Parathyroid adenoma (tissue), 2 donors: ENCODE data around the gene PSG6.
"Not testable (repeated sequence)": the region's sequence is repeated elsewhere in the genome, so short reads cannot be mapped to it uniquely, and the experiment has no call there.

Source experiments
- H2AFZ ChIP-seq: fragments of 300-600 bp; sonication (generic); one replicate; pipeline ENCODE4 v1.7.0; 2017; ENCODE audit warnings: antibody characterized with exemption, mild to moderate bottlenecking
- H3K27ac ChIP-seq: fragments of 300-600 bp; sonication (generic); one replicate; pipeline ENCODE4 v1.7.0; 2017
- H3K27me3 ChIP-seq: fragments of 300-600 bp; sonication (generic); one replicate; pipeline ENCODE4 v1.7.0; 2017; ENCODE audit warnings: low read length; ENCODE audit not compliant: control insufficient read depth, insufficient read depth
- H3K36me3 ChIP-seq: fragments of 300-600 bp; sonication (generic); one replicate; pipeline ENCODE4 v1.7.0; 2017; ENCODE audit warnings: low read length; ENCODE audit not compliant: control insufficient read depth, insufficient read depth
- H3K4me1 ChIP-seq: fragments of 300-600 bp; sonication (generic); one replicate; pipeline ENCODE4 v1.7.0; 2017; ENCODE audit warnings: control low read depth
- H3K4me2 ChIP-seq: fragments of 300-600 bp; sonication (generic); one replicate; pipeline ENCODE4 v1.7.0; 2017; ENCODE audit warnings: low read length
- H3K4me3 ChIP-seq: fragments of 300-600 bp; sonication (generic); one replicate; pipeline ENCODE4 v1.7.0; 2017; ENCODE audit warnings: low read depth, low read length
- H3K79me2 ChIP-seq: fragments of 300-600 bp; sonication (generic); one replicate; pipeline ENCODE4 v1.7.0; 2017; ENCODE audit warnings: control low read depth
- H3K9ac ChIP-seq: fragments of 300-600 bp; sonication (generic); one replicate; pipeline ENCODE4 v1.7.0; 2017; ENCODE audit warnings: mild to moderate bottlenecking
- H3K9me3 ChIP-seq: fragments of 300-600 bp; sonication (generic); one replicate; pipeline ENCODE4 v1.7.0; 2017; ENCODE audit warnings: low read length; ENCODE audit not compliant: control insufficient read depth
- CTCF ChIP-seq: fragments of 300-600 bp; sonication (generic); IDR thresholded peaks from one replicate; pipeline ENCODE4 v1.7.0; 2017; ENCODE audit warnings: antibody characterized with exemption, mild to moderate bottlenecking
- donor health status: primary hyperparathyroidism.

Gene PSG6

DNA sequence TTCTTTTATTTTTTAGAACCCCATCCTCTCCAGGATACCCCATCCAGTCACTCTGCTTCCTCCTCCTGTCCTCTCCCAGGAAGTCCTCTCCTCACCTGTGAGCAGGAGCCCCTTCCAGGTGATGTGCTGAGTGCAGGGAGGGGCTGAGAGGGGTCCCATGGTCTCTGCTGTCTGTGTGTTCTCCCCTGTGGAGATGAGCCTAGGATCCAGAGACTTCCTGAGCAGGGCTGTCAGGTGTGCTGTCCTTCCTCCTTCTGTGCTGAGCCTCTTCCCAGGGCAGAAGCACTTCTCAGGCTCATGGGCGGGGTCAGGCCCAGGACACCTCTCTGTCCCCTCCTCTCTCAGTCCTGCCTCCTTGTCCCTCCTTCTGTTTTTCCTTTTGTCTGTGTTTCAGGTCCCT is at the start of gene PSG6:
PSG6 (minus strand) TSS at position 261 of the 400 bp plus-strand sequence; CDS start at position 159, 102 bp downstream.
- not testable (repeated sequence) for H2AFZ ChIP-seq, H3K27me3 ChIP-seq, H3K79me2 ChIP-seq, H3K4me3 ChIP-seq, H3K36me3 ChIP-seq, H3K9ac ChIP-seq, H3K4me2 ChIP-seq, H3K9me3 ChIP-seq, H3K27ac ChIP-seq, H3K4me1 ChIP-seq

GRCh38 chr19:42965176-42965575 is 47.5 kb upstream of the PSG6 start:
- Histone ChIP-seq H2AFZ (no peak overlapping the region), H3K9me3 (no peaks in the 10 kb centered on the region), H3K27ac (no peak overlapping the region), H3K9ac (no peak overlapping the region), H3K4me1 (no peaks in the 10 kb centered on the region), H3K79me2 (no peaks in the 10 kb centered on the region), H3K27me3 (no peaks in the 10 kb centered on the region), H3K36me3 (no peaks in the 10 kb centered on the region), H3K4me2 (no peak overlapping the region), H3K4me3 (no peak overlapping the region)
- TF ChIP-seq CTCF = no peak

DNA sequence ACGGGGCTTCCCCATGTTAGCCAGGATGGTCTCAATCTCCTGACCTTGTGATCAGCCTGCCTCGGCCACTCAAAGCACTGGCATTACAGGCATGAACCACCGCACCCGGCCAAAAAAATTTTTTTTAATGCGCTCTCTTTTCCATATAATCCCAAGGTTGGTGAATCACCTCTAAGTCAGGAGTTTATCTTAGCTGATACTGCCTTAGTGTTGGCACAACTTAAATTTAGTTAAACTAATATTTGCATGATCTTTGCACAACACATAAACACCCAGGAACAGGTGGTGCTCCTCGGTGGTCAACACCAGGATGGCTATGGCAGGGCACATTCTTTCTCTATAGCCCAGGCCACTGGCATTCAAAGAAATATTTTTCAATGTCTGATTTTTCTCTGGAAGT is 43.4 kb upstream of the PSG6 start:
- Histone ChIP-seq H3K4me1 (no peaks in the 10 kb centered on the region), H3K9ac (no peak overlapping the region), H3K4me3 (no peak overlapping the region), H3K79me2 (no peaks in the 10 kb centered on the region), H3K9me3 (no peaks in the 10 kb centered on the region), H3K36me3 (no peaks in the 10 kb centered on the region), H2AFZ (no peak overlapping the region), H3K4me2 (no peak overlapping the region), H3K27ac (no peak overlapping the region), H3K27me3 (no peaks in the 10 kb centered on the region)
- TF ChIP-seq CTCF = no peak

DNA sequence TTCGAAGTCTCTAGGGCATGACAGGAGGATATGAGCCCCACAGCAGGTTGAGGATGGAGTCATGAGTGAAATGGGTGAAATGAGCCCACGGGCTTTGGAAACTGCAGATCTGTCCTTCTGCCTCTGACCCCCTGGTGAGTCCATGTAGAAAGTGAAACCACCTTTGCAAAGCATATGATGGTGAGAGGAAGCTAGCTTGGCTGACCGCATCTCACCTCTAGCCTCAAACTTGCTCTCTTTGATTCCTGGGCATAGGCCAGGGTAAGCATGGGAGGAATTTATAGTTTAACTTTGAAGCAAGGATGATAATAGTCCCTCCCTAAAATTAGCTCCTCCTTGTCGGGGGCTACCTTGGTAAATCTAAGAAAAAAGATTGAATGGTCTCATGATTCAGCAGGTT is 34.4 kb upstream of the PSG6 start:
- H3K4me1 ChIP-seq, H3K9ac ChIP-seq, H3K9me3 ChIP-seq, H3K79me2 ChIP-seq, H3K27me3 ChIP-seq, H3K4me2 ChIP-seq, H3K36me3 ChIP-seq, H3K4me3 ChIP-seq, H3K27ac ChIP-seq, H2AFZ ChIP-seq: not testable (repeated sequence)

- H3K36me3 ChIP-seq, H3K27me3 ChIP-seq, H3K79me2 ChIP-seq: not testable (repeated sequence)
These were observed 33.8 kb upstream of the PSG6 start for GRCh38 chr19:42951476-42951875.

DNA sequence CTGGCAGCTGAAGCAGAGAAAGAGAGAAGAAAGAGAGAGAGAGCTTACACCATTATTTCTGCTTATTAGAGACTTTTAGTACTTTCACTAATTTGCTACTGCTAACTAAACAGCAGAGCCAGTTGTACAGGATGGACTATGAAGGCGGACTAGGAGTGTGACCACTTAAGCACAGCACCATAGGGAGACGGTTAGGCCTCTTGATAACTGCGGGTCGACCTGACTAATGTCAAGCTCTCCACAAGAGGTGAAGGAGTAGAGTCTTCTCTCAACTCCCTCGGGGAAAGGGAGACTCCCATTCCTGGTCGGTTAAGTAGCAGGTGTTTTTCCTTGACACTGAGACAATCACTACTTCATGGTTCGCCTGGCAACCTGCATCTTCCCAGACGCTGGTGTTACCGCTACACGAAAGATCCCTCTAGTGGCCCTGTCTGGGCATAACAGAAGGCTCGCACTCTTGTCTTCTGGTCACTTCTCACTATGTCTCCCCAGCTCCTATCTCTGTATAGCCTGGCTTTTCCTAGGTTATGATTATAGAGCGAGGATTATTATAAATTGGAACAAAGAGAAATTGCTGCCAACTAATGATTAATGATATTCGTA is 24.6 kb upstream of the PSG6 start:
- Histone ChIP-seq H3K4me2 (no peak overlapping the region), H3K9ac (no peak overlapping the region), H2AFZ (no peak overlapping the region), H3K27me3 (no peaks in the 10 kb centered on the region), H3K36me3 (no peaks in the 10 kb centered on the region), H3K4me1 (no peaks in the 10 kb centered on the region), H3K27ac (no peak overlapping the region), H3K79me2 (no peaks in the 10 kb centered on the region), H3K9me3 (no peaks in the 10 kb centered on the region), H3K4me3 (no peak overlapping the region)
- TF ChIP-seq CTCF = peak; percentile 26

More at GRCh38 chr19:42951476-42951875, 33.8 kb upstream of the PSG6 start:
- not testable (repeated sequence) for H2AFZ ChIP-seq, H3K9ac ChIP-seq, H3K9me3 ChIP-seq, H3K4me2 ChIP-seq, H3K4me1 ChIP-seq, H3K27ac ChIP-seq, H3K4me3 ChIP-seq

DNA sequence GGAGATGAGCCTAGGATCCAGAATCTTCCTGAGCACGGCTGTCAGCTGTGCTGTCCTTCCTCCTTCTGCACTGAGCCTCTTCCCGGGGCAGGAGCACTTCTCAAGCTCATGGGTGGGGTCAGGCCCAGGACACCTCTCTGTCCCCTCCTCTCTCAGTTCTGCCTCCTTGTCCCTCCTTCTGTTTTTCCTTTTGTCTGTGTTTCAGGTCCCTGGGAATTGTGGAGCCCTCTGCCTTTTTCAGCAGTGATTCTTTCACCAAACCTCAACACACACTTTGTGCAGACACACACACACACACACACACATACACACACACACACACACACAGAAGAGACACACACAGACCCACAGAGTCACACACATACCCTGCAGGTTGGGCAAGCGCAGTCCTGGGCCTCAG is 19.4 kb upstream of the PSG6 start, which contains the start of gene PSG7:
PSG7 (minus strand) TSS at position 101 of the 400 bp plus-strand sequence. CDS start 131 bp downstream, outside the sequence.
- not testable (repeated sequence) for H2AFZ ChIP-seq, H3K79me2 ChIP-seq, H3K27ac ChIP-seq, H3K4me2 ChIP-seq, H3K4me3 ChIP-seq, H3K36me3 ChIP-seq, H3K4me1 ChIP-seq, H3K9me3 ChIP-seq, H3K9ac ChIP-seq, H3K27me3 ChIP-seq

- H3K4me2 ChIP-seq, H3K9ac ChIP-seq, H3K27ac ChIP-seq, H3K9me3 ChIP-seq, H3K27me3 ChIP-seq, H3K4me1 ChIP-seq, H3K79me2 ChIP-seq, H2AFZ ChIP-seq, H3K4me3 ChIP-seq, H3K36me3 ChIP-seq: not testable (repeated sequence)
These were observed 17.0 kb upstream of the PSG6 start for GRCh38 chr19:42934726-42935125.

DNA sequence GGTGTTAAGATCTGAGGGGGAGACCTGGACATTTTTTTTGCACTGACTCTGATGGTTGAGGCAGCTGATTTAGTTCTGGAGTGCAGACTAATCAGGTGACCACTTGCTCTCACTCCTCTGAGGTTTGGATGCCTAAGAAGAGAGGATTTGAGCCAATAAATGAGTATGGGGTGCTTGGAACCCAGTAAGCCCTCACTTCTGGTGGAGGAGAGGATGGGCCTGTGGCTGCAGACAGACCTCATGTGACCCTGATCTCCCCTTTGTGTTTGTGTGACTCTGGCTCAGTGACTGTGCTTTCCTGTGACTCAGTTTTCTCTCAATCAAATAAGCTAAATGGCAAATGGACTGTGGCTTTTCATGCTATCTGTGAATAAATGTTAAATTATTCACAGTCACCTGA is 16.5 kb upstream of the PSG6 start:
- H3K27ac ChIP-seq, H3K9ac ChIP-seq, H3K27me3 ChIP-seq, H3K79me2 ChIP-seq, H2AFZ ChIP-seq, H3K4me1 ChIP-seq, H3K4me3 ChIP-seq, H3K4me2 ChIP-seq, H3K36me3 ChIP-seq, H3K9me3 ChIP-seq: not testable (repeated sequence)
